Uterus (tissue), 4 donors: ENCODE measurements around the gene FAM9B. TPM values are rescaled to one million over a fixed set of nuclear protein-coding genes. Genes with fewer than 3 reads are reported as not detected.
"Not testable (repeated sequence)": the region's sequence is repeated elsewhere in the genome, so short reads cannot be mapped to it uniquely, and the experiment has no call there.

Experiments used
- DNase-seq, 2 donors: peaks; one replicate each; pipeline ENCODE4 v3.0.0-alpha.2; 2019 to 2020
- H3K27ac ChIP-seq, 2 donors: fragments of 200-600 bp; sonication (generic); 1 replicate in 1 of 2; 2 replicates in 1 of 2; pipeline ENCODE4 v1.5.1; 2016 to 2018
- H3K27me3 ChIP-seq, 2 donors: fragments of 200-600 bp; sonication (generic); one replicate each; pipeline ENCODE4 v1.5.1; 2018 to 2019; ENCODE audit warnings: control low read depth in 1 of 2
- H3K36me3 ChIP-seq, 2 donors: fragments of 200-600 bp; sonication (generic); one replicate each; pipeline ENCODE4 v1.5.1; 2019; ENCODE audit warnings: control low read depth in 1 of 2
- H3K4me1 ChIP-seq, 2 donors: fragments of 200-600 bp; sonication (generic); one replicate each; pipeline ENCODE4 v1.5.1; 2018 to 2019; ENCODE audit warnings: control low read depth in 1 of 2
- H3K4me3 ChIP-seq, 2 donors: fragments of 200-600 bp; sonication (generic); 1 replicate in 1 of 2; 2 replicates in 1 of 2; pipeline ENCODE4 v1.5.1; 2018 to 2019; ENCODE audit warnings: mild to moderate bottlenecking in 1 of 2
- H3K9me3 ChIP-seq, 2 donors: fragments of 200-600 bp; sonication (generic); one replicate each; pipeline ENCODE4 v1.5.1; 2019; ENCODE audit warnings: control low read depth in 1 of 2
- POLR2A ChIP-seq, 2 donors: fragments of 450-650 bp; IDR thresholded peaks; one replicate each; pipeline ENCODE4 v1.6.1; 2016; ENCODE audit warnings: antibody characterized with exemption in 2 of 2, mild to moderate bottlenecking in 1 of 2, moderate library complexity in 1 of 2
- intact Hi-C: fragments of 100-400 bp; cut with DNase I; formaldehyde crosslinking; loops from one replicate; pipeline ENCODE4 v1.15.1; 2023; ENCODE audit warnings: low total_unique reads
- total RNA-seq, 4 donors: library from RNA; depleted of rRNA in 3 of 4; stranded (reverse); fragments of >200 nt in 3 of 4; gene quantifications; one replicate each; pipeline versions ENCODE4 v1.1.0 to v1.2.4, GENCODE V29; 2014 to 2023
- TF ChIP-seq, protein P1 (sequence below), 4 experiments: fragments of 200-600 bp in 2 of 4; fragments of 450-650 bp in 2 of 4; sonication (generic) in 2 of 4; IDR thresholded peaks; one replicate each; pipeline ENCODE4 v1.5.1; 2016 to 2019; ENCODE audit warnings: antibody characterized with exemption in 4 of 4, mild to moderate bottlenecking in 2 of 4, moderate library complexity in 1 of 4
- donor health status: DM: yes; HTN: yes; CAD: no.

The FAM9B gene
- total RNA-seq, 4 donors from 2014 or later: 0.62 to 4.4 (median 2.2) TPM

DNA sequence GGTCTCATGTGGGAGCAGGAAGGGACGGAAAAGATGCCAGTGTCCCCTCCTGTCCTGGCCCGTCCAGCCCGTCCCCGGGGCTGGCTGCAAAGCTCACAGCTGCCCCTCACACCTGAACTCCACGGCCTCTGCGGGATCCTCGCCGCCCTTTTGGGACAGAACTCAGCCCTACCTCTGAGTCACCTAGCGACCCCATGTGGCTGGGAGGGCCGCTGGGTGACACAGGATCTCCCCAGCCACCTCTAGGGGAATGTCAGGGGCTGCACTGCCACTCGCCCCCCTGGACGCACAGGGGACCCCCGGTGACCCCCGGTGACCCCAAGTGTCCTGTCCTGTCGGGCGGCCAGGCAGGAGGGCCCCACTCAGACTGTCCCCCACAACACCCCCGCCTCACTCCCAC, 748 bp downstream of the FAM9B start:
- intact Hi-C loops: no loop called here
- TF ChIP-seq, protein P1, sequence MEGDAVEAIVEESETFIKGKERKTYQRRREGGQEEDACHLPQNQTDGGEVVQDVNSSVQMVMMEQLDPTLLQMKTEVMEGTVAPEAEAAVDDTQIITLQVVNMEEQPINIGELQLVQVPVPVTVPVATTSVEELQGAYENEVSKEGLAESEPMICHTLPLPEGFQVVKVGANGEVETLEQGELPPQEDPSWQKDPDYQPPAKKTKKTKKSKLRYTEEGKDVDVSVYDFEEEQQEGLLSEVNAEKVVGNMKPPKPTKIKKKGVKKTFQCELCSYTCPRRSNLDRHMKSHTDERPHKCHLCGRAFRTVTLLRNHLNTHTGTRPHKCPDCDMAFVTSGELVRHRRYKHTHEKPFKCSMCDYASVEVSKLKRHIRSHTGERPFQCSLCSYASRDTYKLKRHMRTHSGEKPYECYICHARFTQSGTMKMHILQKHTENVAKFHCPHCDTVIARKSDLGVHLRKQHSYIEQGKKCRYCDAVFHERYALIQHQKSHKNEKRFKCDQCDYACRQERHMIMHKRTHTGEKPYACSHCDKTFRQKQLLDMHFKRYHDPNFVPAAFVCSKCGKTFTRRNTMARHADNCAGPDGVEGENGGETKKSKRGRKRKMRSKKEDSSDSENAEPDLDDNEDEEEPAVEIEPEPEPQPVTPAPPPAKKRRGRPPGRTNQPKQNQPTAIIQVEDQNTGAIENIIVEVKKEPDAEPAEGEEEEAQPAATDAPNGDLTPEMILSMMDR (IDR thresholded peaks at IDR 0.05): no peak
- TF ChIP-seq POLR2A (IDR thresholded peaks at IDR 0.05): no peak
- Histone ChIP-seq H3K9me3 (no peaks in the 10 kb centered on the region), H3K36me3 (no peaks in the 10 kb centered on the region), H3K27me3 (no peaks in the 10 kb centered on the region), H3K4me1 (no peaks in the 10 kb centered on the region), H3K4me3 (no peak overlapping the region), H3K27ac (no peak overlapping the region)
- no peak for DNase-seq

- no peak for DNase-seq
- Histone ChIP-seq H3K27me3 (no peaks in the 10 kb centered on the region), H3K4me1 (no peaks in the 10 kb centered on the region), H3K36me3 (no peaks in the 10 kb centered on the region), H3K9me3 (no peaks in the 10 kb centered on the region), H3K4me3 (no peak overlapping the region), H3K27ac (no peak overlapping the region)
- intact Hi-C loops: no loop called here
- TF ChIP-seq, protein P1 (IDR thresholded peaks at IDR 0.05): no peak
- no peak for TF ChIP-seq POLR2A (IDR thresholded peaks at IDR 0.05)
Measured at GRCh38 chrX:9023293-9023692, 10.6 kb downstream of the FAM9B start.

DNA sequence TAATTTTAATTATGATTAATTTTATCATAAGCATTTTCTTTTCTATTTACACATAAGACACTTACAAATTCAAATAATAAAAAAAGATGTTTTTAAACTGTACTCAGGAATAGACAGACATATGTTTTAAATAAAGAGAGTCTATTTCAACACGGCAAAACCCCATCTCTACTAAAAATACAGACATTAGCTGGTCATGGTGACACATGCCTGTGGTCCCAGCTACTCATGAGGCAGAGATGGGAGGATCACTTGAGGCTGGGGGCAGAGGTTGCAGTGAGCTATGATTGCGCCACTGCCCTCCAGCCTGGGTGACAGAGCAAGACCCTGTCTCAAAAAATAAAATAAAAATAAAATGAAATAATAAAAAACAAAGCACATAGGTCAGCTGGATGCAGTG, 14.8 kb downstream of the FAM9B start:
- TF ChIP-seq, protein P1 (IDR thresholded peaks at IDR 0.05): no peak
- no peak for TF ChIP-seq POLR2A (IDR thresholded peaks at IDR 0.05)
- no peaks in the 10 kb centered on the region for H3K9me3 ChIP-seq

GRCh38 chrX:9018332-9018731, 15.6 kb downstream of the FAM9B start:
- H3K27ac ChIP-seq, H3K9me3 ChIP-seq, H3K27me3 ChIP-seq, H3K4me3 ChIP-seq, H3K36me3 ChIP-seq, intact Hi-C loops, DNase-seq, H3K4me1 ChIP-seq: not testable (repeated sequence)

More for the DNA sequence above, 14.8 kb downstream of the FAM9B start:
- no peak overlapping the region for H3K4me3 ChIP-seq
- H3K27me3 ChIP-seq: no peaks in the 10 kb centered on the region
- H3K4me1 ChIP-seq: no peaks in the 10 kb centered on the region
- intact Hi-C loops: no loop called here
- DNase-seq: no peak
- H3K36me3 ChIP-seq: no peaks in the 10 kb centered on the region
- H3K27ac ChIP-seq: no peak overlapping the region

DNA sequence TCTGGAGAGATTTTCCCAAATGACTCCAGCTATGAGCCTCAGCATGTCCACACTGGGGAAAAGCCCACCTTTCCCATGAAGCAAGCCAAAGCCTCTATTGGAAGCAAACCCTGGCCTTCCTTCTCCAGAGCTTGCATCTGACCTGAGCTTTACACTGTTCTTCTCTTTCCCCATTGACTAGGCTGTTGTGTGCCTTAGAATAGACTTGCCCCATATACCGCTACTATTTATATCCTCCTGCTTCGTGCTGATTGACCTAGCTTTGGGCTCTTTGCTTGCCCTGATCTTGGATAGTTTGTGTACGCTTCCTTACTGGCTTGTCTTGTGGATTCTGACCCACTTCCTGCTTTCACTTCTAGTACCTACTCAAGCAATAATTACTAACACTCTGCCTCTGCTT, 30.9 kb downstream of the FAM9B start:
- H3K27ac ChIP-seq: no peak overlapping the region
- intact Hi-C loops: no loop called here
- no peak overlapping the region for H3K4me3 ChIP-seq
- no peaks in the 10 kb centered on the region for H3K9me3 ChIP-seq
- TF ChIP-seq POLR2A (IDR thresholded peaks at IDR 0.05): no peak
- TF ChIP-seq, protein P1 (IDR thresholded peaks at IDR 0.05): no peak
- no peaks in the 10 kb centered on the region for H3K27me3 ChIP-seq
- no peak for DNase-seq
- H3K4me1 ChIP-seq: no peaks in the 10 kb centered on the region
- H3K36me3 ChIP-seq: no peaks in the 10 kb centered on the region

GRCh38 chrX:8988446-8988845, 45.5 kb downstream of the FAM9B start:
- H3K27ac ChIP-seq: no peak overlapping the region
- H3K9me3 ChIP-seq: no peaks in the 10 kb centered on the region
- intact Hi-C loops: no loop called here
- H3K27me3 ChIP-seq: no peaks in the 10 kb centered on the region
- H3K4me3 ChIP-seq: no peak overlapping the region
- no peaks in the 10 kb centered on the region for H3K4me1 ChIP-seq
- TF ChIP-seq, protein P1 (IDR thresholded peaks at IDR 0.05): no peak
- no peak for TF ChIP-seq POLR2A (IDR thresholded peaks at IDR 0.05)
- H3K36me3 ChIP-seq: no peaks in the 10 kb centered on the region
- peak; percentile 50 to 54 for DNase-seq
